ENCODE measurements around the gene PRAF2.
A peak's percentile ranks its signal among the peaks of the same experiment; 100 is the strongest.

Gene PRAF2

GRCh38 chrX:49110417-49110816 is 36.6 kb upstream of the PRAF2 start:
- no peak for TF ChIP-seq CTCF (IDR thresholded peaks at IDR 0.05)

GRCh38 chrX:49108641-49109040 is 34.8 kb upstream of the PRAF2 start:
- TF ChIP-seq CTCF (IDR thresholded peaks at IDR 0.05), result no peak

GRCh38 chrX:49106930-49107329 is 33.1 kb upstream of the PRAF2 start:
- TF ChIP-seq CTCF (IDR thresholded peaks at IDR 0.05), result peak; percentile 23; the same call in 1 of the 2 replicates

GRCh38 chrX:49106296-49106695 is 32.5 kb upstream of the PRAF2 start:
- TF ChIP-seq CTCF (IDR thresholded peaks at IDR 0.05), result no peak

- no peak for TF ChIP-seq CTCF (IDR thresholded peaks at IDR 0.05)
These were observed 29.8 kb upstream of the PRAF2 start for GRCh38 chrX:49103637-49104036.

- no peak for TF ChIP-seq CTCF (IDR thresholded peaks at IDR 0.05)
These were observed 28.4 kb upstream of the PRAF2 start for GRCh38 chrX:49102190-49102589.

- TF ChIP-seq CTCF (IDR thresholded peaks at IDR 0.05), result no peak
These were observed 27.8 kb upstream of the PRAF2 start for GRCh38 chrX:49101629-49101984.

Data from LNCAP (cell line).